PC-3 (cell line): Measurements from ENCODE around the gene CYP4V2.

ENCODE experiments used
- EZH2 ChIP-seq: fragments of 300-600 bp; sonication (generic); IDR thresholded peaks from one replicate; pipeline ENCODE4 v1.6.1; 2017; ENCODE audit warnings: antibody characterized with exemption, mild to moderate bottlenecking, low read length; ENCODE audit not compliant: unreplicated experiment
- TF ChIP-seq, protein P1 (sequence below): fragments of 300-600 bp; sonication (generic); conservative IDR thresholded peaks from 2 replicates; pipeline ENCODE4 v1.5.1; 2017; ENCODE audit warnings: antibody characterized with exemption, low read depth, mild to moderate bottlenecking, low read length

DNA sequence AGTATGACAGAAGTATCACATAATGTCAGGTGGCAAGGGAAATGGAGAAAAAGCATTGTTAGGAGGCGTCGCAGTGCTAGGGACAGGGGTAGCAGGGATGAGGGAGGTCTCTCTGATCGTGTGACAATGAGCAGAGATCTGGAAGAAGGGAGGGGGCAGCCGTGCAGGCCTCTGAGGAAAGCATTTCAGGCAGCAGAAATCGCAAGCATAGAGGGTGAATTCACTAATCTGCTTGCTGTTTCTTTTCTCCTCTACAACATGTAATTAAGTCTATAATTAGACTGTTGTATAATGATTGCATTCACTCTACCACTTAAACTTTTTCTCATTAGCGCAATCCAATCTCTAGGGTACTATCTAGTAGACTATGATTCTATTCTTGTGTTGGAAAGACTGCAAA, 9.1 kb downstream of the CYP4V2 start:
- TF ChIP-seq, protein P1, sequence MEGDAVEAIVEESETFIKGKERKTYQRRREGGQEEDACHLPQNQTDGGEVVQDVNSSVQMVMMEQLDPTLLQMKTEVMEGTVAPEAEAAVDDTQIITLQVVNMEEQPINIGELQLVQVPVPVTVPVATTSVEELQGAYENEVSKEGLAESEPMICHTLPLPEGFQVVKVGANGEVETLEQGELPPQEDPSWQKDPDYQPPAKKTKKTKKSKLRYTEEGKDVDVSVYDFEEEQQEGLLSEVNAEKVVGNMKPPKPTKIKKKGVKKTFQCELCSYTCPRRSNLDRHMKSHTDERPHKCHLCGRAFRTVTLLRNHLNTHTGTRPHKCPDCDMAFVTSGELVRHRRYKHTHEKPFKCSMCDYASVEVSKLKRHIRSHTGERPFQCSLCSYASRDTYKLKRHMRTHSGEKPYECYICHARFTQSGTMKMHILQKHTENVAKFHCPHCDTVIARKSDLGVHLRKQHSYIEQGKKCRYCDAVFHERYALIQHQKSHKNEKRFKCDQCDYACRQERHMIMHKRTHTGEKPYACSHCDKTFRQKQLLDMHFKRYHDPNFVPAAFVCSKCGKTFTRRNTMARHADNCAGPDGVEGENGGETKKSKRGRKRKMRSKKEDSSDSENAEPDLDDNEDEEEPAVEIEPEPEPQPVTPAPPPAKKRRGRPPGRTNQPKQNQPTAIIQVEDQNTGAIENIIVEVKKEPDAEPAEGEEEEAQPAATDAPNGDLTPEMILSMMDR, result no peak
- no peak for TF ChIP-seq EZH2
